ENCODE data around the gene GNGT1.

The GNGT1 gene

DNA sequence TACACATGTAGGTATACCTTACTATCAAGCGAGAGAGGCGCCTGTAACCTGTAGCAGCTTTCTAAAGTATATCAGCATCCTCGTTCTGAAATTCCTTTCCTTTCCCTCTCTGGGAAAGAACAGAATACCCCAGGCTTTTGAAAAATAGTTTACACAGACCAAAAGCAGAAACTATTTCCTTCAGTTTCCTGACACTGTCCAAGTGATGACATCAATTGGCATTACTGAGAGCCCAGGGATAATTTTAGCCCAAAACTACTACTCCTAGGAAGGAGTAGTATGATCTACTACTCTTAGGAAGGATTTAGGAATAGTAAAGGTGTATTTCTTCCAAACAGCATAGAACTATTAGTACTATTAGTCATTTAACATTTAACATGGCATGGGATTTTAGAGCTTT is 21.2 kb downstream of the GNGT1 start:
- DNase-seq (ENCODE audit: low read depth): no peak
- TF ChIP-seq, protein P1, sequence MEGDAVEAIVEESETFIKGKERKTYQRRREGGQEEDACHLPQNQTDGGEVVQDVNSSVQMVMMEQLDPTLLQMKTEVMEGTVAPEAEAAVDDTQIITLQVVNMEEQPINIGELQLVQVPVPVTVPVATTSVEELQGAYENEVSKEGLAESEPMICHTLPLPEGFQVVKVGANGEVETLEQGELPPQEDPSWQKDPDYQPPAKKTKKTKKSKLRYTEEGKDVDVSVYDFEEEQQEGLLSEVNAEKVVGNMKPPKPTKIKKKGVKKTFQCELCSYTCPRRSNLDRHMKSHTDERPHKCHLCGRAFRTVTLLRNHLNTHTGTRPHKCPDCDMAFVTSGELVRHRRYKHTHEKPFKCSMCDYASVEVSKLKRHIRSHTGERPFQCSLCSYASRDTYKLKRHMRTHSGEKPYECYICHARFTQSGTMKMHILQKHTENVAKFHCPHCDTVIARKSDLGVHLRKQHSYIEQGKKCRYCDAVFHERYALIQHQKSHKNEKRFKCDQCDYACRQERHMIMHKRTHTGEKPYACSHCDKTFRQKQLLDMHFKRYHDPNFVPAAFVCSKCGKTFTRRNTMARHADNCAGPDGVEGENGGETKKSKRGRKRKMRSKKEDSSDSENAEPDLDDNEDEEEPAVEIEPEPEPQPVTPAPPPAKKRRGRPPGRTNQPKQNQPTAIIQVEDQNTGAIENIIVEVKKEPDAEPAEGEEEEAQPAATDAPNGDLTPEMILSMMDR (IDR thresholded peaks at IDR 0.05; ENCODE audit: insufficient read depth, low read depth, low read length, missing control alignments): no peak
- no peak overlapping the region for H3K4me3 ChIP-seq (ENCODE audit: low read length)

DNA sequence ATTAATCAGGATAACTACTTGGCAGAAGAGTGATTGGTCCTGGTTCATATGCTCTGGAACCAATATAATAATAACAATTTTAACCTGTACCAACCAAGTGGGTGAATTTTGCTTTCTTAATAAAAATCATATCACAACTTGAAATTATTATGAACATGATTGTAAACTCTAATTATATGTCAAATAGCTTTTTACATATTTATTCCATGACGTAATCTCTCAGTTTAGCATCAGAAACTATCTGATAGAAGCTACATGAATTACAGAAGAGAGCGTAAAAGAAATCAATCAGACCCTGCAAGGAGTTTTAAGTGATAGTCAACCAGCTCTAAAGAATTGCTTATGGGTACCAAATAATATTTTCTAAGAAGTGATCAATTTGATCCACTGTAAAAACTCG is 25.3 kb downstream of the GNGT1 start:
- TF ChIP-seq, protein P1 (IDR thresholded peaks at IDR 0.05; ENCODE audit: insufficient read depth, low read depth, low read length, missing control alignments): no peak
- DNase-seq (ENCODE audit: low read depth): no peak
- H3K4me3 ChIP-seq (ENCODE audit: low read length): no peak overlapping the region

DNA sequence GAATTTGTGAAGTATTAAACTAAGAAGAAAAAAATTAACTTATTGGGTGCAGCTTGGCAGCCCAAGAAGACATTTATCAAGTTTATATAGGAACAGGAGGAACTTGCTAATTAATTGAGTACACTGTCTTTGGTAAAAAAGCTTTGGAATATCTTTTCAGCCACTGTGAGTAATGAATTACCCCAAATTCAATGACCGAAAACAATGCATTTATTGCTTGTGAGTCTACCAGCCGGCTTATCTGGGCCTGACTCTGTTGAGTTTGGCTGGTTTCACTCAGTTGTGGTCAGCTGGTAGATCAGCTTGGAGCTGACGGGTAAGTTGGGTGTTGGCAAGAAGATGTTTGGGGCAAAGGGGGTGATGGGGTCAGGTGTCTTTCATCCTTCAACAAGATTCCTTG is 26.8 kb downstream of the GNGT1 start:
- DNase-seq (ENCODE audit: low read depth): no peak
- no peak overlapping the region for H3K4me3 ChIP-seq (ENCODE audit: low read length)
- TF ChIP-seq, protein P1 (IDR thresholded peaks at IDR 0.05; ENCODE audit: insufficient read depth, low read depth, low read length, missing control alignments): no peak

DNA sequence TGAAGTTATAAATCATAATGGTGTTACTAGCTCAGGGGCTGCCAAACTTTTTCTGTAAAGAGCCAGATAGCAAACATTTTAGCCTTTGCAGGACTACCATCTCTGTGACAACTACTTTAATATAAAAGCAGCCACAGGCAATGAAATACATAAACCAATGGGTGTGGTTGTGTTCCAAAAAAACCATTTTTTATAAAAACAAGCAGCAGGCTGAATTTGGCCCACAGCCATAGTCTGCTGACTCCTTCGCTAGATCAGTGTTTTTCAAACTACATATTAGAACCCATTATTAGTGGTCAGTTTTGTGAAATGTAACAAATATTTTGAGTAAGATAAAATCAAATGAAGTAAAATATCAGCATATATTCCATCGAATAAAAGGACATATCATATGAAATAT is 28.7 kb downstream of the GNGT1 start:
- TF ChIP-seq, protein P1 (IDR thresholded peaks at IDR 0.05; ENCODE audit: insufficient read depth, low read depth, low read length, missing control alignments): no peak
- H3K4me3 ChIP-seq (ENCODE audit: low read length): no peak overlapping the region
- no peak for DNase-seq (ENCODE audit: low read depth)

DNA sequence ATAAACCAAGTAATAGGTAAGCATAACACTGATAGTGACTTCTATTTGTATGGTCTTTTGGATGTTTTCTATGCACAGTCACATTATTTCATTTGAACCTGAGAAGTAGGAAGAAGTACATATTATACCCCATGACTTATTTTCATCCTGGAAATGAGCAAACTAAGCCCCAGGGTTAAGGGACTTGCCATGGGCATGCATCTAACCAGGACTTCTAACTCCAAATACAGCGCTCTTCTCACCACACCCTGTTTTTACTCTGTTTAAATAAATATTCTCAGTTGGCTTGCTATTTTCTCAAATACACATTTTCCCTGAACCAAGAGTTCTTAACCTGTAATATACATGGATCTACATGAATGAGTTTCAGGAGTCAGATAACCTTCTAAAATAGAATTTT is 31.5 kb downstream of the GNGT1 start:
- DNase-seq (ENCODE audit: low read depth): no peak
- TF ChIP-seq, protein P1 (IDR thresholded peaks at IDR 0.05; ENCODE audit: insufficient read depth, low read depth, low read length, missing control alignments): no peak
- H3K4me3 ChIP-seq (ENCODE audit: low read length): no peak overlapping the region

DNA sequence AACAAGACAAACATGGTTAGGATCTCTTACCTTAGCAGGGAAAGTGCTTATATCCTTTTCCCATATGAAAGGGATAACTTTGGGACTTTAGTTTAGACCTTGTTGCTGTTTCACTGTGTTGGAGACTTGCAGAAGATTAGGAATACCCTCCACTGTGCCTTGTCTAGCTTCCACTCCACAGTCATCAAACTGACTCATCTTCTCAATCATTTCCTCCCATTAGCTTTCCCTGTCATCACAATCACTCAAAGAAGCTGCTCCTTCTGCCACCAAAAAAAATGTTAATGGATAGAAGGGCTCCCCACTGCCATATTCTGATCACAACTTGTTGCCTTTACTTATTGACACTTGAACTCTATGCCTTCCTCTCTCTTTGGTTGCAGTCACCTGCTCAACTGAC is 31.9 kb downstream of the GNGT1 start:
- no peak overlapping the region for H3K4me3 ChIP-seq (ENCODE audit: low read length)
- TF ChIP-seq, protein P1 (IDR thresholded peaks at IDR 0.05; ENCODE audit: insufficient read depth, low read depth, low read length, missing control alignments): no peak

DNA sequence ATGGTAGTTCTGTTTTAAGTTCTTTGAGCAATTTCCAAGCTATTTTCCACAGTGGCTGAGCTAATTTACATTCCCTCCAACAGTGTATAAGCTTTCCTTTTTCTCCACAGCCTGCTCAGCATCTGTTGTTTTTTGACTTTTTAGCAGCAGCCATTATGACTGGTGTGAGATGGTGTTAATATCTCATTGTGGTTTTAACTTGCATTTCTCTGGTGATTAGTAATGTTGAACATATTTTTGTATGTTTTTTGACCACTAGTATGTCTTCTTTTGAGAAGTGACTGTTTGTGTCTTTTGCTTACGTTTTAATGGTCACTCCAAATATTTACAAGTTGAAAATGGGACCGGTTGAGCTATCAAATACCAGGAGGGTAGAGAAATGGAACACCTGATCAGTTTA is 35.6 kb downstream of the GNGT1 start:
- TF ChIP-seq, protein P1 (IDR thresholded peaks at IDR 0.05; ENCODE audit: insufficient read depth, low read depth, low read length, missing control alignments): no peak
- H3K4me3 ChIP-seq (ENCODE audit: low read length): no peak overlapping the region
- DNase-seq (ENCODE audit: low read depth): no peak

More for the DNA sequence above, 31.9 kb downstream of the GNGT1 start:
- DNase-seq (ENCODE audit: low read depth): peak; percentile 32

Data from epithelial cell of esophagus (primary cell).